Measurements from ENCODE around the gene KRT86. TPM values are rescaled to one million over a fixed set of nuclear protein-coding genes. Genes with fewer than 3 reads are reported as not detected.
"Not testable (repeated sequence)": the region's sequence is repeated elsewhere in the genome, so short reads cannot be mapped to it uniquely, and the experiment has no call there.

The KRT86 gene
- total RNA-seq, 1 donor from 2014 or later = not detected

GRCh38 chr12:52249511-52250047, 24.9 kb upstream of the KRT86 start:
- Mint-ChIP-seq H3K4me1 (ENCODE audit: unreplicated experiment) (peaks cover 8% of the 10 kb centered on the region), H3K36me3 (ENCODE audit: low read depth, unreplicated experiment) (no peaks in the 10 kb centered on the region), H3K27ac (ENCODE audit: unreplicated experiment) (peak overlapping the region; percentile 1), H3K27me3 (ENCODE audit: unreplicated experiment) (peaks cover 20% of the 10 kb centered on the region), H3K9me3 (ENCODE audit: unreplicated experiment) (no peaks in the 10 kb centered on the region), H3K4me3 (ENCODE audit: unreplicated experiment) (peak overlapping the region; percentile 62)
- no peak for TF ChIP-seq CTCF (IDR thresholded peaks at IDR 0.05; ENCODE audit: unreplicated experiment)
- DNase-seq (ENCODE audit: low spot score) = no peak

DNA sequence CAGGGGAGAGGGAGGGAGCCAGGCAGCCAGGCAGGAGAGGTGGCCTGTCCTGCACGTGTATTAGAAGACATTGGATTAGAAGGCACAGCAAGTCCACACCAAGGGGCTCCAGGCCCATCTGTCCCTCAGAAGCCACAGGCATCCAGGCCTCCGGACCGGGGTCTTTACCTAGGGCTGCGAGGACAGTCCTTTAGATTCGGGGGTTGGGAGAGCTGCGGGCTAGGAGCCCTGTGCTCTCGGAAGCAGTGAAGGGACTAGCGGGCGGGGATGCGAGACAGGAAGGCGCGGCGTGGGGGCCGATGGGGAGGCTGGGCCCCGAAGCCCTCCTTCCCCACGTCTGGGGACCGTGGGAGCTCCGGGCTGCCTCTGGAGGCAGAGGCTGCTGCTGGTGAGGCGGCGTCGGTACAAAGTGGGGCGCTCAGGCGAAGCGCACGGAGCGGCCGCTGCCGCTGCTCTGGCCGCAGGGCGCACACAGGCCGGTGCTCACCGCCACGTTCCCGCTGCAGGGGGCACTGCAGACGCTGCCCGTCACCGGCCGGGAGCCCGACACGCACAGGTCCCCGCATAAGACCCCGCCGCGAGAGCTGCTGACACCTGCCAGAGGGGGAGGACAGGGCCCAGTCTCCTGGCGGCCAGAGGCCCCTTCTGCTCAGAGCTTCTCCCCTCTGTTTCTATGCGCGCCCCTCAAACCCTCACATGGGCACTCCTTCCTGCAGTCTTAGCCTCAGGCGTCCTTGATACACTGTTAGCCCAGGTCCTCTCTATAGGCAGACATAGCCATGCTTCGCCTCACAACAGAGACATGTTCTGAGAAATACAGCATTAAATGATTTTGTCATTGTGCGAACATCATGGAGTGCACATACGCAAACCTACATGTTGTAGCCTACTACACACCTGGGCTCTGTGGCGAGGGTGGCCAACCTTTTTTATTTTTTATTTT, 24.1 kb upstream of the KRT86 start:
- peak; percentile 58 for DNase-seq (ENCODE audit: low spot score)
- no peak overlapping the region for H3K4me3 Mint-ChIP-seq (ENCODE audit: unreplicated experiment)
- H3K36me3 Mint-ChIP-seq (ENCODE audit: low read depth, unreplicated experiment) = no peaks in the 10 kb centered on the region
- TF ChIP-seq CTCF (IDR thresholded peaks at IDR 0.05; ENCODE audit: unreplicated experiment) = no peak
- peaks cover 20% of the 10 kb centered on the region for H3K27me3 Mint-ChIP-seq (ENCODE audit: unreplicated experiment)
- H3K27ac Mint-ChIP-seq (ENCODE audit: unreplicated experiment) = peak overlapping the region; percentile 36
- H3K9me3 Mint-ChIP-seq (ENCODE audit: unreplicated experiment) = no peaks in the 10 kb centered on the region
- H3K4me1 Mint-ChIP-seq (ENCODE audit: unreplicated experiment) = peaks cover 8% of the 10 kb centered on the region

DNA sequence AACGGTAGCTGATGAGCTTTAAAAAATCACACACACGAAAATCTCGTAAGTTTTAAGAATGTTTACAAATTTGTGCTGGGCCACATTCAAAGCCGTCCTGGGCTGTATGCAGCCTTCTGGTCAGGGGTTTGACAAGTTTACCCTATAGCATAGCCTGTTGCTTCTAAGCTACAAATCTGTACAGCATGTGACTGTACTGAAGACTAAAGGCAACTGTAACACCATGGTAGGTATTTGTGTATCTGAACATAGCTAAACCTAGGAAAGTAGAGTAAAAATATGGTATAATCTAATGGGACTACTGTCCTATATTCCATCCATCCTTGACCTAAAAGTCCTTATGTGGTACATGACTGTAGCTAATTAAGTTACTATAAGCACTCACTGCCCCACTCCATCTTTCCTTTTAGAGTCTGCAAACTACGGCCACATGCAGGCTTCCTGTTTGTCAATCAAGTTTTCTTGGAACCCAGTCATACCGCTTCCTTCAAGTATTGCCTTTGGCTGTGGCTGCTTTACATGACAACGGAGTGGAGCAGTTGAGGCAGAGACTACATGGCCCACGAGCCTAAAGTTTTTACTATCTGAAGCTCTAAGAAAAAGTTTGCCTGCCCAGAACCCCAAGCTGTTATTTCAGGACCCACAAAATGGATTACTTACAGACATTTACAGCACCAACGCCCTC, 22.9 kb upstream of the KRT86 start:
- no peak for DNase-seq (ENCODE audit: low spot score)
- H3K9me3 Mint-ChIP-seq (ENCODE audit: unreplicated experiment) = no peaks in the 10 kb centered on the region
- no peak for TF ChIP-seq CTCF (IDR thresholded peaks at IDR 0.05; ENCODE audit: unreplicated experiment)
- peaks cover 12% of the 10 kb centered on the region for H3K4me1 Mint-ChIP-seq (ENCODE audit: unreplicated experiment)
- H3K27ac Mint-ChIP-seq (ENCODE audit: unreplicated experiment) = no peak overlapping the region
- H3K4me3 Mint-ChIP-seq (ENCODE audit: unreplicated experiment) = peak overlapping the region; percentile 15
- no peaks in the 10 kb centered on the region for H3K36me3 Mint-ChIP-seq (ENCODE audit: low read depth, unreplicated experiment)
- peaks cover 19% of the 10 kb centered on the region for H3K27me3 Mint-ChIP-seq (ENCODE audit: unreplicated experiment)

- H3K4me3 Mint-ChIP-seq (ENCODE audit: unreplicated experiment); H3K36me3 Mint-ChIP-seq (ENCODE audit: low read depth, unreplicated experiment); H3K9me3 Mint-ChIP-seq (ENCODE audit: unreplicated experiment); H3K27ac Mint-ChIP-seq (ENCODE audit: unreplicated experiment): not testable (repeated sequence)
- DNase-seq (ENCODE audit: low spot score) = peak; percentile 50
- Mint-ChIP-seq H3K4me1 (ENCODE audit: unreplicated experiment) (peaks cover 18% of the 10 kb centered on the region), H3K27me3 (ENCODE audit: unreplicated experiment) (peaks cover 22% of the 10 kb centered on the region)
Measured at GRCh38 chr12:52252175-52252615, 22.2 kb upstream of the KRT86 start.

DNA sequence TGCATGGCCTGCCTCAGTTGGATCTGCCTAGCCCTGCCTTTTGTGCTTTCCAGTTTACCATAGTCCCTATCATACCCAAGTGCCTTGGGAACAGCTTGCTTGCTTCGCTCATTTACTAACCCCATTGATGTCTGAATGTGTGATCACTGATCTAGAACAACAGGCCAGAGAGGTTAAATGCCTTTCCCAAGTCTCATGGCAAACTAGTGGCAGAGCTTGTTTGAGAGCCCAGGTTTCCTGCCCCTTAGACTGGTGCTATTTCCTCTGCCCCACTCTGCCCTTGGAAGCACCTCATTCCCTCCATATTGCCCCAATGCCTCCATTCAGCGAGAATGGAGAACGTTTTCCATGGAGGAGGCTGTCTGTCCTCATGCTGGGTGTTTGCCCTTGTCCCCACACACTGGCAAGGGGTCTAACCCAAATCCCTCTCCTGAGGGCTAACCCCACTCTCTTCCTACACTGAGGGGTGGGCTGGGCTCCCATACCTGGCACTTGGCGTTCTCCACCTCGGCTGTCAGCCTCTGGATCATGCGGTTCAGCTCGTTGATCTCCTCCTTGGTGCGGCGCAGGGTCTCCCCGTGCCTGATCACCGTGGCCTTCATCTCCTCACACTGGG, 21.6 kb upstream of the KRT86 start:
- no peak overlapping the region for H3K27ac Mint-ChIP-seq (ENCODE audit: unreplicated experiment)
- DNase-seq (ENCODE audit: low spot score) = no peak
- no peaks in the 10 kb centered on the region for H3K36me3 Mint-ChIP-seq (ENCODE audit: low read depth, unreplicated experiment)
- H3K27me3 Mint-ChIP-seq (ENCODE audit: unreplicated experiment) = peaks cover 22% of the 10 kb centered on the region
- H3K4me3 Mint-ChIP-seq (ENCODE audit: unreplicated experiment) = no peak overlapping the region
- peaks cover 15% of the 10 kb centered on the region for H3K4me1 Mint-ChIP-seq (ENCODE audit: unreplicated experiment)
- H3K9me3 Mint-ChIP-seq (ENCODE audit: unreplicated experiment) = no peaks in the 10 kb centered on the region
- TF ChIP-seq CTCF (IDR thresholded peaks at IDR 0.05; ENCODE audit: unreplicated experiment) = no peak

All from endothelial cell (in vitro differentiated cells).